GM19324 (cell line): ENCODE measurements around the gene CCDC77.

Experiments used
- ATAC-seq: cut with Tn5 transposase; IDR thresholded peaks from one replicate; pipeline ENCODE4 v1.9.1; 2021; ENCODE audit warnings: mild to moderate bottlenecking, moderate library complexity; ENCODE audit not compliant: unreplicated experiment, low FRiP score

Gene CCDC77

DNA sequence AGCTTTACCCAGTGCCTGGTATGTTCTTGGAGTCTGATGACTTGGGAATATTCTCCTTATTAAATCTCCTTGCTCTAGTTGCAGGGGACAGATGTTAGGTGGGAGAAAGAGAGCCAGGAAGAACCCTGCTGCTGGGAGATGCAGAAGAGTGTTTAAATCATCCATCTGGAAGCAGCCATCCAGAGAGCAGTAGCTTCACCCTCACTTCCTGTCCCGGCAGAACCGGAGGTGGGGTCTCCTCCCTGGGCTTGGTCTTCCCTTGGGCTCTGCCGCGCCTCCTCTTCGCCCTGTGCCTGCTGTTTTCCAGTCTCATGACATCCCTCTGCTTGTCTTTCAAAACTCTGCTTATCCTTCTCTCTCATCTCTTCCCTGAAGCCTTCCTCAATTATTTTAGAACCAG is 73.8 kb downstream of the CCDC77 start:
- no peak for ATAC-seq

DNA sequence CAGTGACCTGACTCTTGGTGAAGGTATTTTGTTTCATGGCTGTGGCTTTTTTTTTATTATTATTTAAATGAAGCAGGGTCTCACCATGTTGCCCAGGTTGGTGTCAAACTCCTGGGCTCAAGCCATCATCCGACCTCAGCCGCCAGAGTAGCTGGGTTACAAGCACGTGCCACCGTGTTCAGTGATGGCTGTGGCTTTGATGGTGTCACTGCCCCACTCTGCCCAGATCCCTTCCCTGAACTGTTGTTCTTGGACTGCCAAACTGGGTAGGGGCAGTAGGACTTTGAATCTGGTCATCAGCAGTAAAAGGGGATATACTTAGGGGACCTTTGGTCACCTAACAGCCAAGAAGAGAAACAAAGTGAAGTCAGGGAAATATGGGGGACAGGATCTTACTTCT is 77.7 kb downstream of the CCDC77 start:
- ATAC-seq: no peak

DNA sequence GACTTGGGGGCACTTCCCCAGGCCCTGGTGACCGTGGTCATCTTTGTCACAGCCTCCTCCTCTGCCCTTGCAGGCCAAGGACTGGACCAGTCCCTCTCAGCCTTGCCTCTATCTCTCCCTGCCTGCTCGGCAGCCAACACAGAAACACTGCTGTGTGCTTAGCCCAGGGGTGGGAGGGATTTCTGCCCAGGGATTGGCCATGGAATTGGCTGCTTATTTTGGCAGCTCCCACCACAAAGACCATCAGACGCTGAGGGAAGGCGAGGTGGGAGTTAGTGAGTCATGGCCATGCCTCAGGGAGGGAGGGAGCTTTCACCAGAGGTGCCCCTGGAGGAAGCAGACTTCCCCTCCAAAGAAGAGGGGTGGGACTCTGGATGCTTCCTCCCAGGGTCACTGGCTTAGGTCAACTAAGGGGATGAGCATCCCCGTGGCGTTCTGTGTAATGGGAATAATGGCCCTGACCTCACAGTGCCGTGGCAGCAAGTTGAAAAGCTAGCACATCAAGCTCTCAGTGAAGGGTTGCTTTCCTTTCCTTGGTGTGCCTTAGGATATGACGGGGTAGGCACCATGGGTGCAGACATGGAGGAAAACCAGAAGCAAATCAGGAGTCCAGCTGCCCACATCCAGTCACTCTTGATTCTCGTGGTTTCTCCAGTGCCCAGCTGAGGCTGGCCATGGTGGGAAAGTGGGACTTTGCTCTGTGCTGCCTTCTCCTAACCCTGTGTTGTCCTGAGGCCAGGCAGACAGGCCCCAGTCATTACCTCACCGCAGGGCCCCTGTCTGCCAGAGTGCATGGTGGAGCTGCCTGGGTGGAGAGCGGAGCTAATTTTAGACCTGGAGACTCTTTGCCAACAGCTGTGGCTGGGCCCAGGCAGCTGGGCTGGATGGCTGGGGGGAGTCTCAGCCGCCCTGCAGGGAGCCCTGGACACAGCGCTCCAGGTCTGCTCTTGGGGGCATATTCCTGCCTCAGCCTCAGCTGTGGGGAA is 79.7 kb downstream of the CCDC77 start:
- no peak for ATAC-seq

DNA sequence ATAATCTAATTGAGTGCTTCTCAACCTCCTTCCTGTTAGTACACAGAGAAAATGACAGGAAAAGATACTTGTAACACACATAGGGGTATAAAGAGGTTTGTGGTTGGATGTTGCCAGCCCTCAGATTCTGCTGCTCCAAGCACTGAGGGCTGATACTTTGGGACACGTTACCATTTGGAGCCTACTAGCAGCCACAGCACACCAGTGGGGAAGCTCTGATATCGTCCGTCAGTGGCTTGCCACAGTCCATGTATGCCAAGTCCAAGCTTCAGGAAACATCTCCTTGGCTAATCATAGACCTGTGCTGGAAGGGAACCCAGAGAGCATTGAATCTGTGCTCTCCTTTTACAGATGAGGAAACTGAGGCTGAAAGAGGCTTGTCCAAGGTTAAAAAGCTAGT is 80.6 kb downstream of the CCDC77 start:
- ATAC-seq: no peak

DNA sequence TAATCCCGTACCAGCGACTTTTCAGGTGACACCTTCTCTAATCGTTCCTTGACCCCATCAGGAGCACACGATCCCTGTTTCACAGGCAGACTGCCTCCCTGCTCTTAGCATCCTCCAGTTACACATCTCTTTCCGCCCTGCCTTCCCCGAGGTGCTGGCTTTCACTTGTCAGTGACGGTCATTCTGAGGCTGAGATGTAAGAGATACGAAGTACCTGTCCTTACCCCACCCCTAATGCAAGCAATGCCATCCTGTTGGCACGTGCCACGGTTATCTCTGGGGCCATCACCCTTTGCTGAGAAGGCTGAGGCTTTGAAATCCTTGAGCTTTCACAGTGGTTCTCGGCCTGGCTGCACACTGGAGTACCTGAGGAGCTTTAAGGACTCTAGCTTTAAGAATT is 82.7 kb downstream of the CCDC77 start:
- no peak for ATAC-seq

GRCh38 chr12:490260-490659 is 88.8 kb downstream of the CCDC77 start:
- no peak for ATAC-seq
